Neural cell (in vitro differentiated cells): ENCODE measurements around the gene FSTL1. TPM values are rescaled to one million over a fixed set of nuclear protein-coding genes. Genes with fewer than 3 reads are reported as not detected.

Source experiments
- H2AFZ ChIP-seq: fragments of 200-600, 300-800 bp; sonication (generic), shearing (Covaris generic); 2 replicates; pipeline ENCODE4 v1.6.0; 2014; ENCODE audit warnings: low read depth, mild to moderate bottlenecking, antibody characterized with exemption, low read length, moderate library complexity
- H3F3A ChIP-seq: fragments of 200-600 bp; shearing (Covaris generic); 2 replicates; pipeline ENCODE4 v1.6.1; 2016; ENCODE audit warnings: mild to moderate bottlenecking, moderate library complexity, mixed read lengths, antibody characterized with exemption, low read length; ENCODE audit not compliant: insufficient read depth, poor library complexity, severe bottlenecking
- H3K27ac ChIP-seq: fragments of 200-600, 300-800 bp; sonication (generic), shearing (Covaris generic); 2 replicates; pipeline ENCODE4 v1.5.1; 2014; ENCODE audit warnings: mild to moderate bottlenecking, low read length, moderate library complexity
- H3K27me3 ChIP-seq: fragments of 300-800, 200-600 bp; sonication (generic), shearing (Covaris generic); 2 replicates; pipeline ENCODE4 v1.6.0; 2014; ENCODE audit warnings: mild to moderate bottlenecking, low read depth, low read length, moderate library complexity; ENCODE audit not compliant: insufficient read depth
- H3K36me3 ChIP-seq: fragments of 300-800, 200-600 bp; sonication (generic), shearing (Covaris generic); 2 replicates; pipeline ENCODE4 v1.5.1; 2014; ENCODE audit warnings: mild to moderate bottlenecking, antibody characterized with exemption, low read length, moderate library complexity; ENCODE audit not compliant: insufficient read depth
- H3K4me2 ChIP-seq: fragments of 300-800, 200-600 bp; sonication (generic), shearing (Covaris generic); 2 replicates; pipeline ENCODE4 v1.6.0; 2014; ENCODE audit warnings: mild to moderate bottlenecking, low read length
- H3K4me3 ChIP-seq: fragments of 300-800, 200-600 bp; sonication (generic), shearing (Covaris generic); 2 replicates; pipeline ENCODE4 v1.5.1; 2014; ENCODE audit warnings: mild to moderate bottlenecking, low read length, moderate library complexity
- H3K79me2 ChIP-seq: fragments of 200-600 bp; shearing (Covaris generic); replicated peaks from 2 replicates; pipeline ENCODE4 v1.6.0; 2014; ENCODE audit warnings: mild to moderate bottlenecking, low read length, moderate library complexity; ENCODE audit not compliant: insufficient read depth
- H3K9ac ChIP-seq: fragments of 300-800, 200-600 bp; sonication (generic), shearing (Covaris generic); 2 replicates; pipeline ENCODE4 v1.6.1; 2016; ENCODE audit warnings: mild to moderate bottlenecking, low read length, mixed read lengths
- H3K9me2 ChIP-seq: fragments of 200-600 bp; shearing (Covaris generic); 2 replicates; pipeline ENCODE4 v1.6.1; 2016; ENCODE audit warnings: mild to moderate bottlenecking, low read length, mixed read lengths; ENCODE audit not compliant: insufficient read depth
- H3K9me3 ChIP-seq: fragments of 200-600, 300-800 bp; sonication (generic), shearing (Covaris generic); 2 replicates; pipeline ENCODE4 v1.6.1; 2016; ENCODE audit warnings: mild to moderate bottlenecking, mixed run types, low read length, moderate library complexity, mixed read lengths
- H4K20me1 ChIP-seq: fragments of 200-600 bp; shearing (Covaris generic); 2 replicates; pipeline ENCODE4 v1.6.1; 2016; ENCODE audit warnings: mild to moderate bottlenecking, mixed run types; ENCODE audit not compliant: insufficient read depth
- CTCF ChIP-seq: fragments of 450-650 bp; IDR thresholded peaks from 2 replicates; pipeline ENCODE4 v1.5.1; 2014; ENCODE audit warnings: antibody characterized with exemption, mild to moderate bottlenecking, moderate library complexity; ENCODE audit not compliant: poor library complexity, severe bottlenecking
- EP300 ChIP-seq: fragments of 450-650 bp; conservative IDR thresholded peaks from 2 replicates; pipeline ENCODE4 v1.6.1; 2014; ENCODE audit warnings: antibody characterized with exemption, mild to moderate bottlenecking, moderate library complexity; ENCODE audit not compliant: poor library complexity, severe bottlenecking
- EZH2 ChIP-seq: fragments of 200-600, 300-800 bp; shearing (Covaris generic), sonication (generic); IDR thresholded peaks from 2 replicates; pipeline ENCODE4 v1.6.1; 2014; ENCODE audit warnings: antibody characterized with exemption, low read length, borderline replicate concordance, mild to moderate bottlenecking; ENCODE audit not compliant: insufficient read depth, poor library complexity, severe bottlenecking
- MXI1 ChIP-seq: fragments of 450-650 bp; conservative IDR thresholded peaks from 2 replicates; pipeline ENCODE4 v1.6.1; 2014; ENCODE audit warnings: antibody characterized with exemption, mild to moderate bottlenecking; ENCODE audit not compliant: poor library complexity, severe bottlenecking
- POLR2AphosphoS5 ChIP-seq: IDR thresholded peaks from 2 replicates; pipeline ENCODE4 v1.6.1; 2012
- RAD21 ChIP-seq: fragments of 450-650 bp; conservative IDR thresholded peaks from 2 replicates; pipeline ENCODE4 v1.6.1; 2014; ENCODE audit warnings: antibody characterized with exemption, mild to moderate bottlenecking, moderate library complexity
- SMC3 ChIP-seq: fragments of 450-650 bp; conservative IDR thresholded peaks from 2 replicates; pipeline ENCODE4 v1.6.1; 2014; ENCODE audit warnings: antibody characterized with exemption, mild to moderate bottlenecking, moderate library complexity; ENCODE audit not compliant: poor library complexity
- TAF1 ChIP-seq: IDR thresholded peaks from 2 replicates; pipeline ENCODE4 v1.6.1; 2012; ENCODE audit warnings: low read depth
- polyA plus RNA-seq: library from polyadenylated mRNA; depleted of rRNA; stranded (reverse); fragments of >200 nt; gene quantifications from 2 replicates; pipeline ENCODE4 v1.2.3, GENCODE V29; 2014
- TF ChIP-seq, protein P1 (sequence below): IDR thresholded peaks from 2 replicates; pipeline ENCODE4 v1.6.1; 2012; ENCODE audit warnings: borderline replicate concordance

Gene FSTL1
- polyA plus RNA-seq, 1 donor from 2014 or later, result 12.3 TPM

- Histone ChIP-seq H3K4me2 (no peak overlapping the region), H3K27me3 (no peaks in the 10 kb centered on the region), H3F3A (no peaks in the 10 kb centered on the region), H3K36me3 (no peaks in the 10 kb centered on the region), H3K9me2 (no peaks in the 10 kb centered on the region), H3K9ac (no peak overlapping the region), H4K20me1 (no peaks in the 10 kb centered on the region), H3K27ac (no peak overlapping the region), H3K9me3 (no peaks in the 10 kb centered on the region), H3K4me3 (no peak overlapping the region), H2AFZ (no peak overlapping the region), H3K79me2 (no peaks in the 10 kb centered on the region)
- TF ChIP-seq MXI1 (no peak), TAF1 (no peak), EZH2 (no peak), EP300 (no peak), POLR2AphosphoS5 (no peak)
- TF ChIP-seq, protein P1, sequence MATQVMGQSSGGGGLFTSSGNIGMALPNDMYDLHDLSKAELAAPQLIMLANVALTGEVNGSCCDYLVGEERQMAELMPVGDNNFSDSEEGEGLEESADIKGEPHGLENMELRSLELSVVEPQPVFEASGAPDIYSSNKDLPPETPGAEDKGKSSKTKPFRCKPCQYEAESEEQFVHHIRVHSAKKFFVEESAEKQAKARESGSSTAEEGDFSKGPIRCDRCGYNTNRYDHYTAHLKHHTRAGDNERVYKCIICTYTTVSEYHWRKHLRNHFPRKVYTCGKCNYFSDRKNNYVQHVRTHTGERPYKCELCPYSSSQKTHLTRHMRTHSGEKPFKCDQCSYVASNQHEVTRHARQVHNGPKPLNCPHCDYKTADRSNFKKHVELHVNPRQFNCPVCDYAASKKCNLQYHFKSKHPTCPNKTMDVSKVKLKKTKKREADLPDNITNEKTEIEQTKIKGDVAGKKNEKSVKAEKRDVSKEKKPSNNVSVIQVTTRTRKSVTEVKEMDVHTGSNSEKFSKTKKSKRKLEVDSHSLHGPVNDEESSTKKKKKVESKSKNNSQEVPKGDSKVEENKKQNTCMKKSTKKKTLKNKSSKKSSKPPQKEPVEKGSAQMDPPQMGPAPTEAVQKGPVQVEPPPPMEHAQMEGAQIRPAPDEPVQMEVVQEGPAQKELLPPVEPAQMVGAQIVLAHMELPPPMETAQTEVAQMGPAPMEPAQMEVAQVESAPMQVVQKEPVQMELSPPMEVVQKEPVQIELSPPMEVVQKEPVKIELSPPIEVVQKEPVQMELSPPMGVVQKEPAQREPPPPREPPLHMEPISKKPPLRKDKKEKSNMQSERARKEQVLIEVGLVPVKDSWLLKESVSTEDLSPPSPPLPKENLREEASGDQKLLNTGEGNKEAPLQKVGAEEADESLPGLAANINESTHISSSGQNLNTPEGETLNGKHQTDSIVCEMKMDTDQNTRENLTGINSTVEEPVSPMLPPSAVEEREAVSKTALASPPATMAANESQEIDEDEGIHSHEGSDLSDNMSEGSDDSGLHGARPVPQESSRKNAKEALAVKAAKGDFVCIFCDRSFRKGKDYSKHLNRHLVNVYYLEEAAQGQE, result no peak
Observed at GRCh38 chr3:120497336-120497735, 46.5 kb upstream of the FSTL1 start.

GRCh38 chr3:120496278-120497002 lies 45.6 kb upstream of the FSTL1 start:
- no peaks in the 10 kb centered on the region for H3K27me3 ChIP-seq
- H2AFZ ChIP-seq, result no peak overlapping the region
- no peak for TF ChIP-seq TAF1
- TF ChIP-seq, protein P1, result no peak
- no peak for TF ChIP-seq EZH2
- no peak for TF ChIP-seq EP300
- TF ChIP-seq MXI1, result no peak
- no peak for TF ChIP-seq CTCF
- TF ChIP-seq POLR2AphosphoS5, result no peak
- TF ChIP-seq RAD21, result no peak
- TF ChIP-seq SMC3, result no peak
- H3K9me2 ChIP-seq, result no peaks in the 10 kb centered on the region
- H3K27ac ChIP-seq, result no peak overlapping the region
- H3K79me2 ChIP-seq, result no peaks in the 10 kb centered on the region
- no peaks in the 10 kb centered on the region for H4K20me1 ChIP-seq
- H3F3A ChIP-seq, result no peaks in the 10 kb centered on the region
- no peak overlapping the region for H3K4me2 ChIP-seq
- no peak overlapping the region for H3K4me3 ChIP-seq
- H3K9ac ChIP-seq, result no peak overlapping the region
- no peaks in the 10 kb centered on the region for H3K36me3 ChIP-seq
- H3K9me3 ChIP-seq, result no peaks in the 10 kb centered on the region
